DOHH2 (cell line): ENCODE results near the gene DISC1.
"Not testable (repeated sequence)": the region's sequence is repeated elsewhere in the genome, so short reads cannot be mapped to it uniquely, and the experiment has no call there.

Experiments used
- H3F3A ChIP-seq: fragments of 200-600 bp; sonication (generic), shearing (Covaris generic); 2 replicates; pipeline ENCODE4 v1.6.0; 2016; ENCODE audit warnings: antibody characterized with exemption, mild to moderate bottlenecking; ENCODE audit not compliant: control insufficient read depth, insufficient read depth
- H3K27ac ChIP-seq: fragments of 200-600 bp; sonication (generic); 2 replicates; pipeline ENCODE4 v1.5.1; 2014; ENCODE audit warnings: low read depth, mild to moderate bottlenecking, low read length, moderate library complexity
- H3K27me3 ChIP-seq: fragments of 200-600 bp; sonication (generic); 2 replicates; pipeline ENCODE4 v1.6.1; 2014; ENCODE audit warnings: mild to moderate bottlenecking, low read length, mixed read lengths; ENCODE audit not compliant: control insufficient read depth
- H3K36me3 ChIP-seq: fragments of 200-600 bp; sonication (generic); 2 replicates; pipeline ENCODE4 v1.6.1; 2014; ENCODE audit warnings: mild to moderate bottlenecking, low read length, moderate library complexity, mixed read lengths; ENCODE audit not compliant: control insufficient read depth
- H3K4me1 ChIP-seq: fragments of 200-600 bp; sonication (generic); 2 replicates; pipeline ENCODE4 v1.6.1; 2014; ENCODE audit warnings: mild to moderate bottlenecking, low read length, mixed read lengths; ENCODE audit not compliant: control insufficient read depth
- H3K4me2 ChIP-seq: fragments of 200-600 bp; sonication (generic); 2 replicates; pipeline ENCODE4 v1.6.0; 2014; ENCODE audit warnings: mild to moderate bottlenecking, low read length, moderate library complexity
- H3K4me3 ChIP-seq: fragments of 200-600 bp; sonication (generic); 2 replicates; pipeline ENCODE4 v1.5.1; 2014; ENCODE audit warnings: mild to moderate bottlenecking, low read length, mixed read lengths
- H3K79me2 ChIP-seq: fragments of 200-600 bp; sonication (generic); 2 replicates; pipeline ENCODE4 v1.6.1; 2014; ENCODE audit warnings: mild to moderate bottlenecking, low read length, mixed read lengths; ENCODE audit not compliant: control insufficient read depth
- H3K9me2 ChIP-seq: fragments of 200-600 bp; sonication (generic); replicated peaks from 2 replicates; pipeline ENCODE4 v1.6.1; 2014; ENCODE audit warnings: mild to moderate bottlenecking, low read length, mixed read lengths; ENCODE audit not compliant: control insufficient read depth
- H3K9me3 ChIP-seq: fragments of 200-600 bp; sonication (generic); 2 replicates; pipeline ENCODE4 v1.6.1; 2014; ENCODE audit warnings: antibody characterized with exemption, low read length, mixed read lengths; ENCODE audit not compliant: control insufficient read depth, insufficient read depth
- H4K20me1 ChIP-seq: fragments of 200-600 bp; sonication (generic); 2 replicates; pipeline ENCODE4 v1.6.0; 2014; ENCODE audit warnings: low read depth, mild to moderate bottlenecking, antibody characterized with exemption, low read length, moderate library complexity; ENCODE audit not compliant: control insufficient read depth, insufficient read depth
- CTCF ChIP-seq: fragments of 200-600 bp; sonication (generic); IDR thresholded peaks from one replicate; pipeline ENCODE4 v1.5.1; 2014; ENCODE audit warnings: antibody characterized with exemption, mild to moderate bottlenecking, low read depth, low read length; ENCODE audit not compliant: poor library complexity, severe bottlenecking
- EZH2phosphoT487 ChIP-seq: fragments of 200-600 bp; sonication (generic); IDR thresholded peaks from 2 replicates; pipeline ENCODE4 v1.6.1; 2017; ENCODE audit warnings: borderline replicate concordance, mild to moderate bottlenecking, antibody characterized with exemption, low read length, moderate library complexity, mixed read lengths

The DISC1 gene

GRCh38 chr1:231592809-231593208 lies 33.8 kb upstream of the DISC1 start:
- Histone ChIP-seq H3K79me2 (no peaks in the 10 kb centered on the region), H3K9me3 (no peaks in the 10 kb centered on the region), H3F3A (no peaks in the 10 kb centered on the region), H3K4me3 (no peak overlapping the region), H3K27me3 (no peaks in the 10 kb centered on the region), H3K4me2 (no peak overlapping the region), H3K36me3 (no peaks in the 10 kb centered on the region), H3K27ac (no peak overlapping the region), H4K20me1 (no peaks in the 10 kb centered on the region), H3K9me2 (no peaks in the 10 kb centered on the region), H3K4me1 (no peaks in the 10 kb centered on the region)
- no peak for TF ChIP-seq EZH2phosphoT487
- no peak for TF ChIP-seq CTCF

- H3F3A ChIP-seq, H3K27me3 ChIP-seq, H3K4me2 ChIP-seq, H3K27ac ChIP-seq, H3K4me1 ChIP-seq, H3K4me3 ChIP-seq, H3K36me3 ChIP-seq, H4K20me1 ChIP-seq, H3K9me3 ChIP-seq, H3K79me2 ChIP-seq, H3K9me2 ChIP-seq: not testable (repeated sequence)
Measured at GRCh38 chr1:231593264-231593663, 33.3 kb upstream of the DISC1 start.

GRCh38 chr1:231594123-231594522 lies 32.5 kb upstream of the DISC1 start:
- H3K4me1 ChIP-seq: no peaks in the 10 kb centered on the region
- no peak overlapping the region for H3K4me3 ChIP-seq
- no peak overlapping the region for H3K27ac ChIP-seq
- no peaks in the 10 kb centered on the region for H3K36me3 ChIP-seq
- no peaks in the 10 kb centered on the region for H3F3A ChIP-seq
- H3K27me3 ChIP-seq: no peaks in the 10 kb centered on the region
- no peaks in the 10 kb centered on the region for H3K79me2 ChIP-seq
- no peaks in the 10 kb centered on the region for H3K9me3 ChIP-seq
- no peaks in the 10 kb centered on the region for H3K9me2 ChIP-seq
- no peaks in the 10 kb centered on the region for H4K20me1 ChIP-seq
- H3K4me2 ChIP-seq: no peak overlapping the region
- TF ChIP-seq EZH2phosphoT487 (no peak), CTCF (no peak)

GRCh38 chr1:231594749-231595148 lies 31.8 kb upstream of the DISC1 start:
- H3K9me2 ChIP-seq: no peaks in the 10 kb centered on the region
- H3K4me2 ChIP-seq: no peak overlapping the region
- no peak overlapping the region for H3K4me3 ChIP-seq
- TF ChIP-seq EZH2phosphoT487 (no peak), CTCF (no peak)
- H3K27me3 ChIP-seq: no peaks in the 10 kb centered on the region
- no peaks in the 10 kb centered on the region for H3F3A ChIP-seq
- no peaks in the 10 kb centered on the region for H4K20me1 ChIP-seq
- no peaks in the 10 kb centered on the region for H3K9me3 ChIP-seq
- H3K79me2 ChIP-seq: no peaks in the 10 kb centered on the region
- no peaks in the 10 kb centered on the region for H3K36me3 ChIP-seq
- no peaks in the 10 kb centered on the region for H3K4me1 ChIP-seq
- no peak overlapping the region for H3K27ac ChIP-seq
